HPDE6-E6E7 (cell line): Measurements from ENCODE around the gene DTNB.

ENCODE experiments used
- DNase-seq: peaks from one replicate; pipeline ENCODE4 v3.0.0; 2011; ENCODE audit warnings: missing footprints; ENCODE audit errors: extremely low spot score

DTNB gene

DNA sequence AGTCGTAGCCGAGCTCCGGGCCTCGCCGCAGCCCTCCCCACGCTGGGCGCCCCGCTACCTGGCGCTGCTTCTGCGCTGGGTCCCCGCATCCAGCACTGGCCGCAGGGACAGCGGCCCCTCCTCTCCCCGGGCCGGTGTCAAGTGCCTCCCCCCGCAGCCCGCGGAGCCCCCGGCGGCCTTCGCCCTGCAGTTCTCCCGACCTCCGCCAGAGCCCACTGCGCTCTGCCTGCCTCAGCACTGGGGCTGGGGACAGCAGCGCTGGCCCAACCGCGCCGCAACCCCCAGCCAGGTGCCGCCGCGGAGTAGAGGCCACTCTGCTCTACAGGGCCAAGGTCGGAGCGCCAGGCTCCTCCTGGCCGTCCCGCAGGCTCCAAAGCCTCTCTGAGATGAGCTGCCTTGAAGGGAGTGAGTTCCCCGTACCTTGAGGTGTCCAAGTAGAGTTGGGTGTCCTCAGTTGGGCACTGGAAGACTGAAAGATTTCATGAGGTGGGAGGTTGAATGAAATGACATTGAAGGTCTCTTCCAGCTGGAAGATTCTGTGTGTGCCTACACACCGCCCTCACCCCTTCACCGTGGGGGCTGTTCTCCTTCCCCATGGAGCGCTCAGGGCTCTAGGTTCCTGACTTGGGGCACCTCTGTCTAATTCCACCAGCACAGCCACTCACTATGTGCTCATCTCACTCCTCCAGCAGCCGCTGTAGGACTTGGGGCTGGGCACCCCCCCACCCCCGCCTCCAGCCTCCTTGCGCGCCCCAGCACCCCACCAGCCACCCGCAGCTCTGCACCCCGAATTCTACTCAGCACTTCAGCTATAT lies 330.8 kb downstream of the DTNB start:
- DNase-seq: peak; percentile 83

DNA sequence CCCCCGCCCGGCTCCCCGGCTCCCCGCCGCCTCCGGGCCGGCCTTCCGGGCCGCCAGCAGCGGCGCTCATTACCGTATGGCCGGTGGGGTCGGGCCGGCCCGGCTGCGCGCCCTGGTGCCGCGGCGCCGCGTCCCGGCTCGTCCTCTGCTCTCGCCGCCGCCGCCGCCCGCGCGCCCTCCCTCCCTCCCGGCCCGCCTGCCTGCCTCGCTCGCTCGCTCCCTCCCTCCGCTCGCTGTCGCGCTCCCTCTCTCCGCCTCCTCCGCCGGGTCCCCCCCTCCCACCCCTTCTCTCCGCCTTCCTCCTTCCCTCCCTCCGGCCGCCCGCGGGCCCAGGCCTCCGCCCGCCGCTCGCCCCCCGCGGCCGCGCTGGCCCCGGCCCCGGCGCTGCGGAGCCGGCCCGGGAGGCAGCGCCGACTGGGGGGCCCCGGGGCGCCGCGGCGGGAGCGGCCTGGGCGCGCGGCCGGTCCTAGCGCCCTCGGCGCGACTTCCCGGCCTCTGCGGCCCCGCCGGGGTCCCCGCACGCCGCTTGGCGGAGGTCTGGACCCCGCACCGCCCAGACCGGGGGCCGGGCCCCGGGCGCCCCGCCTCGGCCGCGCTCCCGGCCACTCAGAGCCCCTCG lies 331.5 kb downstream of the DTNB start, which contains the start of gene DNMT3A:
Gene DNMT3A (minus strand): TSS at position 173 of the 619 bp plus-strand sequence. CDS start 27,941 bp downstream, outside the sequence.
- peak; percentile 25 for DNase-seq

DNA sequence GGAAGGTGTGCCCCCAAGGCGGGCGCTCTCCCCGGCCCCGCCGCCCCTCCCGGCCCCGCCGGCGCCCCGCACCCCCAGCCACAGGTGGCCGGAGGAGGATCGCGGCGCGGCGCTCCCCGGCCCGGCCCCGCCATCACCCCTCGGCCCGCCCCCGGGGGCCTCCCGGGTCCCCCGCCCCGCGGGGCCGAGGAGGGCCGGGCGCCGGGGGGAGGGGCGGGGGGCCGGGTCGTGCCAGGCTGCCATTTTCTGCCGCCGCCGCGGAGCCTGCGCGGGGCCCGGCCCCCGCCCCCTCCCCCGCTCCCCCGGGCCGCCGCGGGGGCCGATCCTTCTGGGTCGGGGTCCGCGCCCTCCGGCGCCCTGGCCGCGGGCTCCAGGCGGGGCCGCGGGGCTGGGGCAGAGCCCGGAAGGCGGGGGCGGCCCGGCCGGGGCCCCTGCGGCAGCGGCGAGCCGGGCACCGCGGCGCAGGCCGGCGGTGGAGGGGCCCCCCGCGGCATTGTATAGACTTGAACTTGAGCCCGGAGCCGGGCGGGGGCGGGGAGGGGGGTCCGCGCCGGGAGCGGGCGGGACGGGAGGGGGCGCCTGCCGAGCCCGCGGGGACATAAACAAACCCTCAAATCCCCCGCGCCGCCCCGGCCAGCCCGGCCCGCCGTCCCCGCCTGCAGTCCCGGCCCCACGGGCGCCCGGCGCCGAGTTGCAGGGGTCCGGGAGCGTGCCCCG lies 332.2 kb downstream of the DTNB start:
- DNase-seq: no peak

DNA sequence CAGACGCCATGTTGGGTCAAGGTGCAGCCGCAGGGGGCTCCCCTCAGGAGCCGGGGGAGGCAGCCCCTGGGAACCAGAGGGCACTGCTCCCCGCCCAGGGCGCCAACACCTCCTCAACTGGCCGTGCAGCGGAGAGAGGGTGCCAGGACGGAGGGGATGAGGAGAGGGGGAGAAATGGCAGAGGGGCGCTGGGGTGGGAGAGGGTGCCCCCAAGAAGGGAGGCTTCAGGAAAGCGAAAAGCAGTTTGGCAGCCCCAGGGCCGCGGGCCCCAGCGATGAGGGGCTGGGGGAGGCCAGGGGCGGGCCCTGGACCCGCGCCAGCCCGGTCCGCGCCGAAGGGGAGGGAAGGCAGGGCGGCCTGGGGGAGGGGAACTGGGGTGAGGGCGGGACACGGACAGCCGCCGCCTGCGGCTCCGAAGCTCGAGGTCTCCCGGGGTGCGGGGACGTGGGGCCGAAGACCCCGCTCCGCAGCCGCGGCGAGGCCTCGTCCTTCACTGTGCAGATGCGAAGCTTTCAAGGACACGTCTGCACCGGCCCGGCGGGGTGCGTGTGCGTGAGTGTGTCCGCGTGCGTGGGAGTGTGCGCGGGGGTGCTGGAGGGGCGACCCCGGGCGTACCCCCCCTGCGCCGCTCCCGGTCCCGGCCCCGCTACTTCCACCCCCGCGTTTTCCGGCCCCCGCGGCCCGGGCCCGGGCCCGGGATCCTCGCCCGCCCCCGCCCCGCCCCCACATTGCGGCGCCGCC lies 333.0 kb downstream of the DTNB start:
- no peak for DNase-seq

DNA sequence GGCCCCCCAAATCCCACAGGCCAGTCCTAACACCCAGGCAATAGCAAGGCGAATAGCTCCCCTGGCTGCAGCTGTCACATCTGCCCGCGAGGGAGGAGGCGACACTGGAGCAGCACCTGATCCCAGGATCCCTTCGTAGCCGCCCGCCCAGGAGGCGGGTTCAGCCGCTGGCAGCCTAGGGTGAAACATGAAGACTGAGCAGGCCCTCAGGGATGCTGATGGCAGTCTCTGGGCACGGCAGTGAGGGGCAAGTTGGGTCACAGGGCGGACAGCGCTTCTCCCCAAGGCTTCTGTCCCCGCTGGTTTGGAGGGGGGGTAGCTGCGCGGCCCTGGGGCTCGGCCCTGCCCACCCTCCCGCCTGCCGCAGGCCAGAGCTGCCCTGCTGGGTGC lies 333.6 kb downstream of the DTNB start:
- no peak for DNase-seq

DNA sequence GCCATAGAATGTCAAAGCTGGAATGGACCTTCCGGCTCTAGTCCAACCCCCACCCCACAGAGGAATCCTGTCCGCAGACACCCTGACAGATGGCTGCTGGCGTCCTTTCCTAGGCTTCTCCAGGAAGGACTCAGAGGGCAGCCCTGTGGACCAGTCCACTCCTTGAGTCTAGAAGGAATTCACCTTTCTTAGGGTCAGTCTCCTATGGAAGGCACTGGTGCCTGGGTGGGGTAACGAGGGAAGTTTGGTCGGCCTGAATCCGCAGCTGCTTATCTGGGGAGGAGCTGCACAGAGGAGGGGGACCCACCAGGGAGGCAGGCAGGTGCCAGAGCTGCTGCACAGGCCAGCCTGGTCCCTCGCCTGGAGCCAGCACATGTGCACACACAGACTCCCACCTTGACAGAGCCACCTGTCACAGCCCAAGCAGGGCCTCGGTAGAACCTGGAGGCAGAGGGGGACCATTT lies 334.1 kb downstream of the DTNB start:
- no peak for DNase-seq

DNA sequence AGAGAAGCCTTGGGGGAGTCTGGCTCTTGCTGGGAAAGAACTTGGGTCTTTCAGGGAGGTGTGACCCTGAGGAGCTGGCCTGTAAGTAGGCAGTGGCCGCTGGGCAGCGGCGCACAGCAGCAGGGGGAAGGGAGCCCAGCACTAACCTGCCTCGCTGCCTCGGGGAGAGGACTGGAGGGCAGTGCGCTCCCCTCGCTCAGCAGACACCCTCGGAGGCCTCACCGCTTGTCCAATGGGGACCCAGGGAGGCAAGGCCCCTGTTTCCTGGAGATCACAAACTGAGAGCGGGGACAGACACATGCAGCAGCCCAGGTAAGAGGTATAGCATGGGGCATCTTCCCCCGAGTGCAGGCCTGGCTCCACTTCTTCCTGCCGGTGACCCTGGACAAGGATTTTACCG lies 335.0 kb downstream of the DTNB start:
- no peak for DNase-seq

DNA sequence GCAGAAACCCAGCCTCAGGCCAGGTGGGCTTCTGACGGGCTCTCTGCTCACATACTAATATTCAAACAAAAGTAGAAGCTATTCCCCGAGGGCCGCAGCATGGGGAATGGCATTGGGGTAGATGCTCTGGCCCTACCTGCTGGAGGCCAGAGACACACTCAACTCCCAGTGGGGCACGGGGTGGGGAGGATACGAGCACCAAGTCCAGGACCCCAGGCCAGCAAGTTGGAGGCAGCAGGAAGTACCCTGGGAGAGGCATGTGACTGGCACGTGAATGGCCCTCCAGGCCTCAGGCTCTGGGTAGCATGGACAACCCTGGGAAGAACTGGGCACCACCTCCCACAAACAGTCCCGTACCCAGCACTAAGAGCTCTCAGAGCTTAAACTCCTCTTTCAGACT lies 335.5 kb downstream of the DTNB start:
- DNase-seq: no peak

DNA sequence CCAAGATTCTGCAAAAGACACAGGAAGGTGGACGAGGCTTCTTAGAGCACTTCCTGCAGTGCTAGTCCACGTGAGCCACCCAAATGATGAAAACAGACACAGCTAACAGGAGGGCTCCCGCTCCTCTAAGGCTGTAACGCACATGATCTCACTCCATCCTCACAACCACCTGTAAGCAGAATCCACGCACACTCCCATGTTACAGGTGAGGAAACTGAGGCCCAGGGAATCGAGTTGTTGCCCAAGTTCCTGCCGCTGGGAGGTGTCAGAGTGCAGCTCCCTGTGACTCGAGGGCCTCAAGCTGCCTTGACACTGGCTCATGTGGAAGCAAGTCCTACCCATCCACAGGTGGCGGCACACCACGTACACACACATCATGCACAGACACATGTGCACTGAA lies 336.1 kb downstream of the DTNB start:
- DNase-seq: no peak

DNA sequence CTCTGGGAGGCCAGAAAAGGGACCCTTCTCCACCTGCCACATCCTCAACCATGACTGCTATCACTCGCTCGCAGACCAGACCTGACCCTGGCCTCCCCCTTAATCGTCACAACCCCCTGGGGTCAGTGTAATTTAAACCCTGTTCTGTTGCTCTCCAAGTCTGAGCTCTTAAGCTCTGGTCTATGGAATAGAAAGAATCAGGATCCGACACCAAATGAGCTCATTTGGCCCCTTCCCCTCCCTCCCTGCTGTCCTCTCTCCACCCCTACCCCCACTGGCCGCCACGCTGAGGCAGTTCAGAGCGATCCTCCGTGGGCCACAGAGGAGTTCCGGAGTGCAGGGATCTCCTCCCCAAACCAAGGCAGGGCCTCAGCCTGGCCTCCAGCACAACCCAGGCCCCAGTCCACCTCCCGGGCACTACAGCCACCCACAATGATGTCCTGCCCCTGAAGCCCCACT lies 337.0 kb downstream of the DTNB start:
- DNase-seq: no peak

DNA sequence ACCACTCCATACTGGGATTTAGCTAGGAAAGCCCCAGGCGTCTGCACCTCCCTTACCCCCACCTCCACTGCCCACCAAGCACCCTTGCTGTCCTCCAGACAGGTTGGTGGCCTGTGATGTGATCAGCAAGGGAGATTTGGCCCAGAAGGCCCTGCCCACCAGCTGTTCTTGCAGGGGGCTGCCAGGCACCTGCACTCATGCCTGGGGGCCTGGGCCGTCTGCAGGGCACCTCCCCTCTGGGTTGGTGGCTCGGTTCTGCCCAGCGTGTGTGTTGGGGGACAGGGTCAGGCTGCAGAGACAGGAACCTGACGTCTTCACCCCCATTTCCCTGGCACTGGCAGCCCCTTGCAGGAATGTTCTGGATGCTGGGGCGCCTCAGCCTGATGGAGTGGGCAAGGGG lies 337.4 kb downstream of the DTNB start:
- no peak for DNase-seq

DNA sequence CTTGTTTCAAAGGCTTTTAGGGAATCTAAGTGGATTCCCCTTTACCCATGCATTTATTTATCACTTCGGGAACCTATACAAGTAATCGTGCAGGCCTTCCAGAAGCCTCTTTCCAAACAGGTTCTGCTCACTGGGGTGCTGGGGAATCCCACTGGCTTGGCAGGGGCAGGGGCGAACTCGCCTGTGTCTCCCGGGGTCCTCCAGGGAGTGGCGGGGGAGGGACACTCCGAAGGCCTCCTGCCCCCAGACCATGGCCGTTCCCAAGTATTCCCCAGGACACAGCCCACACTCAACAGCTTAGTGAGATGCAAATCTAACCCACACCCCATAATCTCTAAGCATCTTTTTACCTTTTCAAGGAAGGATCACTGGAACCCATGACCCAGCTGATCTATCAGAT lies 338.2 kb downstream of the DTNB start:
- no peak for DNase-seq

DNA sequence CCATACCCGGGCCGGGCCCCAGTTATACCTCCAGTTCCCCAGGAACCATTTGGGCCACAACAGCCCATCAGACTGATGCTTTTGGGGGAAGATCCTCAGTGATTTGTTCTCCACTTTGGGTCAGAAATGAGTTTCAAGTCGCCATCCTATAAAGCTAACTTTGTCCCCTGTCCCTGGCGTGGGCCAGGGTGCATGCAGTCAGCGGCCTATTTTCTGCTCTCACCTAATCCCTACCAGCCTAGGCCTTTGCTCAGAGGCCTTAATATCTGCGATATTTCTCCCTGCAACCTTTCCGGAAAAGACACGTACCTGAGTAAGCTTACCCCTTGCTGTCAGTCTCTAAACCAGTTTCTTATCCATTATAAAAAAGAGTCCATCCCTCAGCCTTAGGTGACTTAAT lies 338.9 kb downstream of the DTNB start:
- no peak for DNase-seq

DNA sequence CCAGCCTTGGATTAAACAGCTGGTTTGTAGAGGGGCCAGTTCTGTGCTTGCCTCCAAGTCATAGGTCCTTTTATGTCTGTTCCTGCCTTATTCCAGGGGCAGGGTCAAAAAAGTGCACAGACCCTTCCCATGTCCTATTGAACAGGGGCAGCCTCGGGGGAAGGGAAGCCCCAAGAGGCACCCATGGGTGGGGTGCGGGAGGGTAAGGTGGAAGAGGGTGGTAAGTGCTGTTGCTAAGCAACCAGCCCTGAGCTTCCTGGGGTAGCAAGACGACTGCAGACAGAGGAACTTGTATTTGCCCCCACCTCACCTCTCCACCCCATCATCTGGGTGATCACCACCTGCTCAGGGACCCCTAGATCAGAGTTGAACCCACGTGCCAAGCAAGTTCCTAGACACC lies 339.4 kb downstream of the DTNB start:
- DNase-seq: no peak

DNA sequence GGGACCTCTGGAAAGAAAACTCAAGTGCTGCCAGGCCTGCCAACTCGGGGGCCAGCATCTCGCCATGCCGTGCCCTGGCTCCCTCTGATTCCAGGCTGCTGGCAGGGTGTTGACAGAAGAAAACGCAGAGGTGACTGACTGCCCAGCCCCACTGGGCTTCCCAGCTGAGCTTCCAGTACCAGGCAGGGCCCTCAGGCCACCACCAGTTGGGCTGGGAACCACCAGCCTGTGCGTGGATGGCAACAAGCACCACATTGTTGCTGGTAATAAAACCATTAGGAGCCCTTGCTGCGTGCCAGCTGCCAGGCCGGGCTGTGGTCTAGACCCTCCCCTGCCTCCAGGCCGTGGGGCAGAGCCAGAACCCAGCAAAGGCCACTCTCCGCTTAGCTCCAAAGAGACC lies 340.8 kb downstream of the DTNB start:
- DNase-seq: no peak

DNA sequence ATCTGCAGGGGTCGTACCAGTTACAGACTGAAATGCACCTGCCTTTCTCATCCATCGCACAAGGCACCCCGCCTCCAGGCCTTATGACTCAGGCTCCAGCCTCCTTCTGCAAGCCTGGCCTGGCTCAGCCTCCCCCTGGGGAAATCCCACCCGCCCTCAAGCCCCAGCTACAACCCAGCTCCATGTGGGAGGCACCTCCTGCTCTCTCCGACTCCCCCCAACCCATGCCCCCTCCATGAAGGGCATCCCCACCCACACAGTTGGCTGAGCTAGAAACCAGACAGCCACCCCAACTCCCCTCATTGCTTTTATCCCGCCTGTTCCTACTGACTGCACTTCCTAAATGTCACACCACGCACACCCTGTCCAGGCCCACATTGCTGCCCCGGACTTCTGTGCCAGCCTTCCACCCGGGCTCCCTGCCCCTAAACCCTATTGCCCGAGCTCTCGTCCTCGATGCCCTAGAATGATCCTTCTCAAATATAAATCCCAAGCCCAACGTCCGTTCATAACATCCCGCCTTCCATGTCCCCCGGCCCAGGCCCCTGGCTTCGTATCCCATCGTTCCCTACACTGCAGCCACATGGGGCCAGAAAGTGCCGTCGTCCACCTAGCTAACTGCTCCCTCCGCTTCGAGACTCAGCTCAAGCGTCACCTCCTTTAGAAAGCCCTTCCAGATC lies 341.6 kb downstream of the DTNB start:
- no peak for DNase-seq

DNA sequence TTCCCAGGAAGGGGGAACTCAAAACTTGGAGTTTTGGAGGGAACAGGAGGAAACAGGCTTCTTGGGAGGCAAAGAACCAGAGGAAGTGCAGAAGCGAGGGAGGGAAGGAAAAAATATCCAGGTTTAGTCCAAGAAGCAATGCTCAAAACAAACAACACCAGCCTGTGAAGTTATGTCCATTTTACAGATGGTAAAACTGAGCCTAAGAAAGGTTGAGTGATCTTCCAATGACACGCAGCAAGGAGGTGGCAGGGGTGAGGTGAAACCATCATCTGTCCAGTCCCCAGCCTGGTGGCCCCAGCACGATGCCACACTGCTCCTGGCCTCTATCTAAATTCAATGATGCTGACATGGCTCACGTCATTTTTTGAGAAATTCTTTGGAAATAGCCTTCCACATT lies 342.4 kb downstream of the DTNB start:
- no peak for DNase-seq

DNA sequence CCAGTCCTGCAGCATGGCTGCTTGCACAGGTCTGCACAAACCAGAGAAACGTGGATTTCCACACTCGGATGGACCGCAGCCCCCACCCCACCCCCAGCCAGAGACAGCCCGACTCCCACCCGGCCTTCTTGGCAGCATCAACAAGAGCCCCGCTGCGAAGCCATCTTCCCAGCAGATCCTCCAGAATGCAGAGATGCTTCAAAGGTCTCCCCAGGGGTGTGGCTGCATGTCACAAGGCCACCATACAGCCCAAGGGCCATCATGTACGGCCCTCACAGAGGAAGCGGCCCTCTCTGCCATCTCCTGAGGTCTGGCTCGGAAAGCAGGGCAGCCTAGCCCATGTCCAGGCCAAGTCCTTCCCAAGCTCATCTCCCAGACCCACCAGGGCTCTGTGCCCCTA lies 343.1 kb downstream of the DTNB start:
- DNase-seq: no peak

DNA sequence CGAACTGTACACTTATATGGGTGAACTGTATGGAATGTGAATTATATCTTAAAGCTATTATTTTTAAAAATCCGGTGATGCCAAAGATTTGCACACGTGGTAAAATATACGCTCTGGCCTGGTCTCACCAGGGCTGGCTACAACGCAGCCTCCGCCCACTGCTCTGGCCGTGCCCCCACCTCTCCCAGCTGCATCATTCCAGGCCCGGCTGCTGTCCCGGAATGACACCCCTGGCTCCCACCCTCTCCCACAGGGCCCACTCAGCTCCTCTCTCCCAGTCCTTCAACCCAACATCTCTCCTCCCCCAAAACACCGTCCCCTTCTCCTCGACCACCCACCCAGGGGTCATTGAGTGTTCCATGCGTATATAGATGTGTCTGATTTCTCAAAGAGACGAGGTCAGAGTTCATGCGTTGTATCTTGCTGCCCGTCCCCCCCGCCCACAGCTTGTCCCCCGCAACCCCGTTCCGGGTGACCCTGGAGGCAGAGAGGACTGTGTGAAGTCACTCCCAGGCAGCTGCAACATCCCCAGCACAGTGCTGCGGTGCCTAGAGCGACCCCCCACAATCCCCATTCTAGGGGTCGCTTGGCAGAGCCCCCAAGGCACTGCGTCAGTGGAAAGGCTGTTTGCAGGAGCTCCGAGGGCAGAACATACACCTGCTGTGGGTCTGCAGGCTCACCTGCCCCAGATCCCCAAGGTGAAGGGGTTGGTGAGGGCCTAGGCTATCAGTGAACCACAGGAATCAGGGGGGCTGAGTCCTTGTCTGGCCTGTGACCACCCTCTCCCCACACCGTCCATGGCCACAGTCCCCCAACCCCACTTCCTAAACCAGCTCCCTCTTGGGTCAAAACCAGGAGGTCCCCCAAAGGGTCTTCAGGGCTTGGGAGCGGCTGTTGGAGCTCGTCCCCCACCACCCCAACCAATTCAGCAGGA lies 345.0 kb downstream of the DTNB start:
- DNase-seq: no peak
